ENCODE measurements around the gene WDR46. TPM values are rescaled to one million over a fixed set of nuclear protein-coding genes. Genes with fewer than 3 reads are reported as not detected.

WDR46 gene
- total RNA-seq, 1 donor from 2014 or later: 132 TPM

GRCh38 chr6:33259032-33259431, 30.0 kb downstream of the WDR46 start:
- no peaks in the 10 kb centered on the region for H3K27me3 ChIP-seq (ENCODE audit: control insufficient read depth, insufficient read depth, low read length)
- H3K36me3 ChIP-seq (ENCODE audit: control insufficient read depth, insufficient read depth, low read length): peaks cover 3% of the 10 kb centered on the region
- DNase-seq (ENCODE audit: low read depth): peak; percentile 89

GRCh38 chr6:33254591-33254990, 34.4 kb downstream of the WDR46 start:
- DNase-seq (ENCODE audit: low read depth) (peak; percentile 36), FAIRE-seq (no peak)
- Histone ChIP-seq H3K4me3 (ENCODE audit: low read depth, low read length) (no peak overlapping the region), H3K36me3 (ENCODE audit: control insufficient read depth, insufficient read depth, low read length) (no peaks in the 10 kb centered on the region), H3K27me3 (ENCODE audit: control insufficient read depth, insufficient read depth, low read length) (no peaks in the 10 kb centered on the region)
- TF ChIP-seq CTCF (IDR thresholded peaks at IDR 0.05; ENCODE audit: insufficient read depth, low read length, severe bottlenecking): no peak

More at GRCh38 chr6:33259032-33259431, 30.0 kb downstream of the WDR46 start:
- H3K4me3 ChIP-seq (ENCODE audit: low read depth, low read length): no peak overlapping the region
- no peak for FAIRE-seq
- no peak for TF ChIP-seq CTCF (IDR thresholded peaks at IDR 0.05; ENCODE audit: insufficient read depth, low read length, severe bottlenecking)

- no peak for DNase-seq (ENCODE audit: low read depth)
- H3K36me3 ChIP-seq (ENCODE audit: control insufficient read depth, insufficient read depth, low read length): no peaks in the 10 kb centered on the region
- FAIRE-seq: no peak
- no peak for TF ChIP-seq CTCF (IDR thresholded peaks at IDR 0.05; ENCODE audit: insufficient read depth, low read length, severe bottlenecking)
- no peaks in the 10 kb centered on the region for H3K27me3 ChIP-seq (ENCODE audit: control insufficient read depth, insufficient read depth, low read length)
- H3K4me3 ChIP-seq (ENCODE audit: low read depth, low read length): no peak overlapping the region
These were observed 36.3 kb downstream of the WDR46 start for GRCh38 chr6:33252759-33253158.

GRCh38 chr6:33251395-33252012, 37.5 kb downstream of the WDR46 start:
- no peak for TF ChIP-seq CTCF (IDR thresholded peaks at IDR 0.05; ENCODE audit: insufficient read depth, low read length, severe bottlenecking)
- H3K27me3 ChIP-seq (ENCODE audit: control insufficient read depth, insufficient read depth, low read length): no peaks in the 10 kb centered on the region
- no peak overlapping the region for H3K4me3 ChIP-seq (ENCODE audit: low read depth, low read length)
- no peaks in the 10 kb centered on the region for H3K36me3 ChIP-seq (ENCODE audit: control insufficient read depth, insufficient read depth, low read length)
- no peak for DNase-seq (ENCODE audit: low read depth)
- FAIRE-seq: no peak

GRCh38 chr6:33250731-33251130, 38.3 kb downstream of the WDR46 start:
- no peak for TF ChIP-seq CTCF (IDR thresholded peaks at IDR 0.05; ENCODE audit: insufficient read depth, low read length, severe bottlenecking)
- no peaks in the 10 kb centered on the region for H3K36me3 ChIP-seq (ENCODE audit: control insufficient read depth, insufficient read depth, low read length)
- H3K27me3 ChIP-seq (ENCODE audit: control insufficient read depth, insufficient read depth, low read length): no peaks in the 10 kb centered on the region
- DNase-seq (ENCODE audit: low read depth) (no peak), FAIRE-seq (no peak)
- no peak overlapping the region for H3K4me3 ChIP-seq (ENCODE audit: low read depth, low read length)
